Body of pancreas (tissue), 4 donors: ENCODE measurements around the gene CSDE1. TPM values are rescaled to one million over a fixed set of nuclear protein-coding genes. Genes with fewer than 3 reads are reported as not detected.

ENCODE experiments used
- ATAC-seq: fragments of 150-250 bp; one replicate; pipeline ENCODE4 v1.9.1; 2016
- DNase-seq, 4 donors: peaks; one replicate each; pipeline ENCODE4 v3.0.0-alpha.2; 2019
- H3K27ac ChIP-seq, 4 donors: fragments of 200-600 bp; sonication (generic); 1 replicate in 3 of 4; 2 replicates in 1 of 4; pipeline versions ENCODE4 v1.5.1 to v1.6.1; 2016 to 2019; ENCODE audit warnings: mild to moderate bottlenecking in 1 of 4, mixed read lengths in 1 of 4, moderate library complexity in 1 of 4
- H3K27me3 ChIP-seq, 2 donors: fragments of 200-600 bp; sonication (generic); one replicate each; pipeline ENCODE4 v1.6.0; 2016; ENCODE audit warnings: mild to moderate bottlenecking in 1 of 2
- H3K36me3 ChIP-seq, 2 donors: fragments of 200-600 bp; sonication (generic); replicated peaks in 1 of 2; 2 replicates each; pipeline ENCODE4 v1.5.1; 2016; ENCODE audit warnings: low read depth in 2 of 2; ENCODE audit not compliant: insufficient read depth in 1 of 2
- H3K4me1 ChIP-seq: fragments of 200-600 bp; sonication (generic); one replicate; pipeline ENCODE4 v1.6.0; 2016
- H3K4me3 ChIP-seq, 2 donors: fragments of 200-600 bp; sonication (generic); 1 replicate in 1 of 2; 2 replicates in 1 of 2; pipeline ENCODE4 v1.5.1; 2016 to 2019
- H3K9me3 ChIP-seq, 3 donors: fragments of 200-600 bp; sonication (generic); 1 replicate in 2 of 3; 2 replicates in 1 of 3; pipeline ENCODE4 v1.5.1; 2016
- CTCF ChIP-seq, 7 experiments: fragments of 450-650 bp in 4 of 7; fragments of 200-600 bp in 3 of 7; sonication (generic) in 3 of 7; IDR thresholded peaks; one replicate each; pipeline ENCODE4 v1.5.1; 2016 to 2019; ENCODE audit warnings: antibody characterized with exemption in 7 of 7
- POLR2A ChIP-seq, 3 donors: fragments of 450-650 bp; IDR thresholded peaks; one replicate each; pipeline ENCODE4 v1.6.1; 2016; ENCODE audit warnings: antibody characterized with exemption in 3 of 3, mild to moderate bottlenecking in 2 of 3
- WGBS, 2 donors: methylation state at CpG; one replicate each; pipeline ENCODE4 v1.1.5; 2017; 5-methylcytosine and 5-hydroxymethylcytosine counted together
- intact Hi-C: fragments of 100-400 bp; cut with DNase I; formaldehyde crosslinking; loops from one replicate; pipeline ENCODE4 v1.15.1; 2023
- total RNA-seq, 2 donors: library from RNA; depleted of rRNA; stranded (reverse); fragments of >200 nt; gene quantifications; one replicate each; pipeline ENCODE4 v1.1.0, GENCODE V29; 2016

Gene CSDE1
- total RNA-seq, 2 donors from 2014 or later, result 138 to 221 TPM

GRCh38 chr1:114749835-114750234 lies 7.9 kb downstream of the CSDE1 start:
- Histone ChIP-seq H3K4me3 (no peak overlapping the region), H3K27me3 (no peaks in the 10 kb centered on the region), H3K9me3 (no peaks in the 10 kb centered on the region), H3K27ac (no peak overlapping the region), H3K4me1 (peaks cover 63% of the 10 kb centered on the region), H3K36me3 (no peaks in the 10 kb centered on the region)
- DNase-seq (no peak), ATAC-seq (no peak)
- WGBS, 2 donors, result 66 to 73% methylated on average over 5 of the region's 5 CpGs
- intact Hi-C loops, result no loop called here
- TF ChIP-seq POLR2A (IDR thresholded peaks at IDR 0.05) (no peak), CTCF (IDR thresholded peaks at IDR 0.05) (no peak)

DNA sequence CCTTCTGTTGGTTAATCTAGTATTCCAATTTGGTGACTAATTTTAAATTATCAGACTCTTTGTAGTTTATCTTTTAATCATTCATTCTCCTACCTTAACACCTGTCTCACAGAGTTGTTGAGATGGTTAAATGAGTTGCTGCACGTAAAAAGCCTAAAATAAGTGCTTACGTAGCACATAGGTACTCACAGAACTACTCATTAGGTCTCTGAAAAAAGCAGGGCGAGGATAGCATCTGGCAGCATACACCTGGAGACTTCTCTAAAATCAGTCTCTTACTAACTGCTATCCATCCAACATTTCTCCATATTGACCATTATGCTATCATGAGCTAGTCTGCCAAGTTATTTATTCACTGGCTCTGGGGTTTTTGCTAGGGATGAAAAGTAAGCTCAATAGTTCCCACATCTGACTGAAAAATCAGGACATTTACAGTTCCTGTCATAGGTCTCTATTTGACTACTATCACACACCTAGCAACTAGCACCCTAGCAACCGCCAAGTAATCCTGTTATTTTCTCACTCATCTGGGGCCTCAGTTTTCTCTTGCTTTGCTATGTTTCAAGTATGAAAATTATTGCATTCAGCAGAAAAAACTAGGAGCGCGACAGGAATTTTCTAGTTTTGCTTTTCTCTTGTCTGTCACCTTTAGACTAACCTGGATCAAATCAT lies 11.2 kb downstream of the CSDE1 start:
- Histone ChIP-seq H3K27ac (no peak overlapping the region), H3K27me3 (no peaks in the 10 kb centered on the region), H3K4me1 (peaks cover 30% of the 10 kb centered on the region), H3K9me3 (no peaks in the 10 kb centered on the region), H3K36me3 (no peaks in the 10 kb centered on the region), H3K4me3 (no peak overlapping the region)
- WGBS, 2 donors, result 76 to 87% methylated on average over 6 of the region's 6 CpGs
- DNase-seq (no peak), ATAC-seq (no peak)
- intact Hi-C loops, result no loop called here
- TF ChIP-seq POLR2A (IDR thresholded peaks at IDR 0.05) (no peak), CTCF (IDR thresholded peaks at IDR 0.05) (no peak)

DNA sequence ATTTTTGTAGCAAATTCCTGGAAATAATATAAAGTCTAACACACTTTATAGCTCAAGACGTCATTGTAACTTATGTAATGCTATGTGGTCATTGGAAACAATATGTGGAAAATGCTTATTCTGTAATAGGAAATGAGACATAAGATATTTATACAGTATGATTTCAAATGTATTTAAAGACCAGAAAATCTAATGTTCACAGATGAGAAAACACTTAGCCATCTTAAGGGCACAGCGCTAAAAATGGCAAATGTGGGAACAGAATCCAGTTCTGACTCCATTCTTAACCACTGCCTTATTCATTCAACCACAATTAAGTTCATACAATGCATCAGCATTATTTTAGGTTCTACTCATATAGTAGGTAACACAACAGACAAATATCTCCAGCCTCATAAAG lies 12.5 kb downstream of the CSDE1 start:
- ATAC-seq (no peak), DNase-seq (no peak)
- no peaks in the 10 kb centered on the region for H3K9me3 ChIP-seq
- H3K27ac ChIP-seq, result no peak overlapping the region
- no peaks in the 10 kb centered on the region for H3K27me3 ChIP-seq
- no peak overlapping the region for H3K4me3 ChIP-seq
- H3K4me1 ChIP-seq, result peaks cover 17% of the 10 kb centered on the region
- H3K36me3 ChIP-seq, result no peaks in the 10 kb centered on the region
- WGBS, 2 donors, result 71 to 85% methylated on average over 2 of the region's 2 CpGs
- no peak for TF ChIP-seq POLR2A (IDR thresholded peaks at IDR 0.05)
- no peak for TF ChIP-seq CTCF (IDR thresholded peaks at IDR 0.05)
- intact Hi-C loops, result no loop called here

DNA sequence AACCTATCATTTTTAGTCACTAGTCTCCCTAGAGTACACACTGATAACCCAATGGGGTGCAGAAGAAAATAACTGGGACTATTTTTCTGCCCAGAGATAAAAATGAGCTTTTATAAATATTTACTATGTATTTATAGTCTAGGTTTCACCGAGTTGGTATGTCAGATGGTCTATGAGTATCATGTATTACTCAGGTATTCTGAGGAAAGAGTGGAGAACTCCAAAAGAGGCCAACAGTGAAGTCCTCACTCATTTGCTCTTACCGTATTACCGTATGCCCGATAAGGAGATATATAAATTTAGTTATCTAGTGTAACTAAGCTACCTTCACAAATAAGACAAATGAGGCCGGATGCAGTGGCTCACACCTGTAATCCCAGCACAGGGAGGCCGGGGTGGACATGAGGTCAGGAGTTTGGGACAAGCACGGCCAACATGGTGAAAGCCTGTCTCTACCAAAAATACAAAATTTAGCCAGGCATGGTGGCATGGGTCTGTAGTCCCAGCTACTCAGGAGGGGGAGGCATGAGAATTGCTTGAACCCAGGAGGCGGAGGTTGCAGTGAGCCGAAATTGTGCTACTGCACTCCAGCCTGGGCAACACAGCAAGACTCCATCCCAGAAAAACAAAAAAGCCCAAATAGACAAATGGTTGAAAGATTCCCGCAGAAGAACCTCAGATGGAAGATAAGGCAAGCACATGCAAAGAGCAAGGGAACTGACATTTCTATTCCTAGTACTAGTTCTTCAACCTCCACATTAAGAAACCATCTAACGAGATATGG lies 15.6 kb downstream of the CSDE1 start:
- intact Hi-C loops, result no loop called here
- no peak for ATAC-seq
- Histone ChIP-seq H3K9me3 (no peaks in the 10 kb centered on the region), H3K27me3 (no peaks in the 10 kb centered on the region), H3K36me3 (peaks cover 0 to under 1% of the 10 kb centered on the region in 2 donors), H3K4me3 (no peak overlapping the region), H3K4me1 (peaks cover 5% of the 10 kb centered on the region), H3K27ac (no peak overlapping the region)
- no peak for DNase-seq
- 71 to 76% methylated on average over 11 of the region's 11 CpGs for WGBS, 2 donors
- no peak for TF ChIP-seq CTCF (IDR thresholded peaks at IDR 0.05)
- TF ChIP-seq POLR2A (IDR thresholded peaks at IDR 0.05), result no peak
